Measurements from ENCODE around the gene LAMP1.

LAMP1 gene

DNA sequence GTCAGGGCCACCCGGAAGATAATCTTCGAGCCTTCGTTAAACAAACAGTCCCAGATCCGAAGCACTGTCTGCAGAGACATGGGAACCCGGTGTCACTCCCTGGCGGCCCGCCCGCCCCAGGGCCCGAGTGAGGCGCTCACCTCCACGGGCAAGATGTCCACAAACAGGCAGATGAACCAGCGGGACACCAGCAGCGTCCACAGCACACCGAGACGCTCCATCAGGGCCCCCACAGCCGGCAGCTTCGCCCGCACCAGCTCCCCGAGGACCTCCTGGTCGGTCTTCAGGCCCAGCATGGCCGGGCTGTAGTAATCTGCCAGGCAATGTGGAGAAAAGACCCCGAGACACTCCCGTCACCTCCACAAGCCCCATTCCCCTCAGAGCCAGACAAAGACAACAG, 28.7 kb downstream of the LAMP1 start:
- TF ChIP-seq Cebpa-rat (IDR thresholded peaks at IDR 0.05) = no peak
- Histone ChIP-seq H3K27me3 (no peaks in the 10 kb centered on the region), H3K9ac (no peak overlapping the region), H3K36me3 (peaks cover 49% of the 10 kb centered on the region), H3K9me3 (no peaks in the 10 kb centered on the region), H3K27ac (no peak overlapping the region), H3K4me3 (no peak overlapping the region), H4K20me1 (0 out of 2 replicates have a peak, but pooled peaks cover 9% of the 10 kb centered on the region), H3K4me1 (no peaks in the 10 kb centered on the region), H3K4me2 (no peak overlapping the region)

DNA sequence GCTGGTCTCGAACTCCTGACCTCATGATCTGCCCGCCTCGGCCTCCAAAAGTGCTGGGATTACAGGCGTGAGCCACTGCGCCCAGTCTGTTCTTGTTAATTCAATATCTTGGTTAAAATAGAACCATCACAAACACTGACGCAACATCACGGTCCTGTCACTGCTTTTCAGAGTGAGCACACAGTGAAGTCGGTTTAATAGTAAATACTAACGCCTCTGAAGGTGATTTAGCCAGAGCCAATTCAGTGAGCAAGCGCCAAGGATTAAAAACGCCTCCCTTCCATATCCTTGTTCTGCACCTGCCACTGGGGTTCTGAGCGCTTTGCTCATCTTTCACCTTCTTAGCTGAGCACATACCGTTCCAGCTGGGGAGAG, 30.3 kb downstream of the LAMP1 start:
- peaks cover 33% of the 10 kb centered on the region for H3K36me3 ChIP-seq
- no peak overlapping the region for H3K4me3 ChIP-seq
- no peak overlapping the region for H3K27ac ChIP-seq
- no peak overlapping the region for H3K4me2 ChIP-seq
- TF ChIP-seq Cebpa-rat (IDR thresholded peaks at IDR 0.05) = no peak
- no peaks in the 10 kb centered on the region for H3K4me1 ChIP-seq
- no peaks in the 10 kb centered on the region for H3K27me3 ChIP-seq
- no peak overlapping the region for H3K9ac ChIP-seq
- H3K9me3 ChIP-seq = no peaks in the 10 kb centered on the region
- H4K20me1 ChIP-seq = 0 out of 2 replicates have a peak, but pooled peaks cover 9% of the 10 kb centered on the region

DNA sequence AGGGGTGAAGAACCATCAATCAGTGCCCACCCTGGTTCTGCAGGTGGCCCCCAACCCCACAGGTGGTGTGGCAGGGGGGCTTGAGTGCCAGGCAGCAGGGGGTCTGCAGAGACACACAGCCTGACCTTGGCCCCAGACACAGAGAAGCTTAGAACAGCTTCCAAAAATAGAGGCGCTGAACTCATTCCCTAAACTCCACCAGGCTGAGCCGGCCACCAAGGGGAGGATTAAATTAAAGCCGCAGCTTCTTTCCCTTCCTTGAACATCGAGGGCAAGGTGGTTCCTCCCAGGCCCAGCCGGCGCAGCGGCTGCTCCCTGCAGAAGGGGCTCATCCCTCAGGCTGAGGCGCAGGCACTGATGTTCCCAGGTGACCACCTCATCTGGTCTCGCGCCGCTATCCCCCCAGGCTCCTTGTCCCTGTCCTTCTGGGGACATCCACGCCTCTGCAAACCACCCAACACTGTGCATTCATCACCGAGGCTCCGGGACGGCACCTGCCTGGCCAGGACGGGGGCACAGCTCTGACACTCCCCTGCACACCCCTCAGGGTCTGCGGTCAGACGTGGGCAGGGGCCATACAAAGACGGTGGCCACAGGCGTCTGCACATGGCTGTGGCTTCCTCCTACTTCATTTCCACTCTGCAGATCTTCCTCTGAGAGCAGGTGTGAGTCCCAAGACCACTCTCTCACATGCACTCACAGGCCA, 30.9 kb downstream of the LAMP1 start:
- H3K4me1 ChIP-seq = no peaks in the 10 kb centered on the region
- no peak for TF ChIP-seq Cebpa-rat (IDR thresholded peaks at IDR 0.05)
- H3K36me3 ChIP-seq = peaks cover 30% of the 10 kb centered on the region
- no peak overlapping the region for H3K9ac ChIP-seq
- no peak overlapping the region for H3K4me2 ChIP-seq
- H3K27me3 ChIP-seq = no peaks in the 10 kb centered on the region
- no peak overlapping the region for H3K27ac ChIP-seq
- H3K4me3 ChIP-seq = no peak overlapping the region
- no peaks in the 10 kb centered on the region for H3K9me3 ChIP-seq
- H4K20me1 ChIP-seq = 0 out of 2 replicates have a peak, but pooled peaks cover 9% of the 10 kb centered on the region

DNA sequence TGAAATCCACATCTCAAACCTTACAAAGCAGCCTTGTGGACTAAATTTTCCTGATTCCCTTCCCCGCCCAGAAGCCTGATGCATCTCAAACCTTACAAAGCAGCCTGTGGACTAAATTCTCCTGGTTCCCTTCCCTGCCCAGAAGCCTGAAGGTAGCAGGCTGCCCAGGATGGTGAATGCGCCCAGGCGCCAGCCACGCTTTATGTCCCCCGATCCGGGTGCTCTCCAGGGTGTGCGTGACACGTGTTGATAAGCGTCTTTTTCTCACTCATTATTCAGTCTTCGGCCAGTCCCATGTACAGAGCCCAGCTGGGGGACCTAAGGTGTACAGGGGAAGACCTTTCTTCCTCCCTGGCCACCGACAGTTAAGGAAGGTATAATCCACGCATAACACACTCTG, 31.8 kb downstream of the LAMP1 start:
- Histone ChIP-seq H3K4me1 (no peaks in the 10 kb centered on the region), H3K4me2 (no peak overlapping the region), H4K20me1 (0 out of 2 replicates have a peak, but pooled peaks cover 9% of the 10 kb centered on the region), H3K4me3 (no peak overlapping the region), H3K36me3 (peaks cover 21% of the 10 kb centered on the region), H3K9me3 (no peaks in the 10 kb centered on the region), H3K27me3 (no peaks in the 10 kb centered on the region), H3K9ac (no peak overlapping the region), H3K27ac (no peak overlapping the region)
- TF ChIP-seq Cebpa-rat (IDR thresholded peaks at IDR 0.05) = no peak

DNA sequence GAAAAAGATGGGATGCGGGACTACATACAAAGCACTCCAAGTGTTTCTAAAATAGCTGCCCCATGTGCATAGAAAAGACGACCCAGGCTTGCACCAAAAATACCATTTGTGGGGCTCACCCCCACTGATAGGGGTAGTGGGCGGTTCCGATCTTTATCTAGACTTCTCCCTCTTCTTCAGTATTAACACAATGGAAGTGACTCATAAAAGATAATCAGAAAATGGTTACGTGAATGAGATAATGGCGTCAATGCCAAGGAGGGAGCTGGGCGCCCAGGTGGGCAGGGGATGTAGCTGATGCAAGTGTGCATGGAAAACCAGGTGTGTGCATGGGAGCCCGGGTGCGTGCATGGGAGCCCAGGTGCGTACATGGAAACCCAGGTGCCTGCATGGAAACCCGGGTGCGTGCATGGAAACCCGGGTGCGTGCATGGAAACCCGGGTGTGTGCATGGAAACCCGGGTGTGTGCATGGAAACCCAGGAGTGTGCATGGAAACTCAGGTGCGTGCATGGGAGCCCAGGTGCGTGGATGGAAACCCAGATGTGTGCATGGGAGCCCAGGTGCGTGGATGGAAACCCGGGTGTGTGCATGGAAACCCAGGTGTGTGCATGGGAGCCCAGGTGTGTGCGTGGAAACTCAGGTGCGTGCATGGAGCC, 32.7 kb downstream of the LAMP1 start:
- no peaks in the 10 kb centered on the region for H3K4me1 ChIP-seq
- no peak overlapping the region for H3K27ac ChIP-seq
- no peaks in the 10 kb centered on the region for H3K27me3 ChIP-seq
- no peak overlapping the region for H3K4me2 ChIP-seq
- H4K20me1 ChIP-seq = 0 out of 2 replicates have a peak, but pooled peaks cover 9% of the 10 kb centered on the region
- H3K4me3 ChIP-seq = no peak overlapping the region
- no peak overlapping the region for H3K9ac ChIP-seq
- no peaks in the 10 kb centered on the region for H3K9me3 ChIP-seq
- H3K36me3 ChIP-seq = peaks cover 13% of the 10 kb centered on the region
- TF ChIP-seq Cebpa-rat (IDR thresholded peaks at IDR 0.05) = no peak

DNA sequence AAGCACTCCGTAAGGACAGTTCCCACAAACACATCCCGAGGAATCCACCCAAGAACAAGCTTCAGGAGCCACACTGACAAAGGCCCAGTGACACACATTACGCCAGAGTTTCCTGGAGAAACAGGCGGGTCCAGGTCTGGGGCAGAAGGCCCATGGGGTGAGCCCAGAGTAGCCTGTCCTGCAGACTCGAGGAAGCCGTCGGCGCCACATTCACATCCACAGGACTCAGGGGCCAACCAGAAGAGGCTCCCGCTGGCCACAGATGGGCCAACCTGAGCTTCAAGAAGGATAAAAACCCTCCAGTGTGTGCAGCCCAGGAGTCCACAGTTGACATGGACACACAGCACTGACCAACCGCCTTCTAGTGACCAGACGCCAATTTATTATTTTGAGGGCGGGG, 35.6 kb downstream of the LAMP1 start:
- Histone ChIP-seq H3K27me3 (no peaks in the 10 kb centered on the region), H3K27ac (no peak overlapping the region), H4K20me1 (0 out of 2 replicates have a peak, but pooled peaks cover 7% of the 10 kb centered on the region), H3K4me3 (no peak overlapping the region), H3K4me1 (no peaks in the 10 kb centered on the region), H3K9ac (no peak overlapping the region), H3K36me3 (no peaks in the 10 kb centered on the region), H3K4me2 (no peak overlapping the region), H3K9me3 (no peaks in the 10 kb centered on the region)
- TF ChIP-seq Cebpa-rat (IDR thresholded peaks at IDR 0.05) = no peak

DNA sequence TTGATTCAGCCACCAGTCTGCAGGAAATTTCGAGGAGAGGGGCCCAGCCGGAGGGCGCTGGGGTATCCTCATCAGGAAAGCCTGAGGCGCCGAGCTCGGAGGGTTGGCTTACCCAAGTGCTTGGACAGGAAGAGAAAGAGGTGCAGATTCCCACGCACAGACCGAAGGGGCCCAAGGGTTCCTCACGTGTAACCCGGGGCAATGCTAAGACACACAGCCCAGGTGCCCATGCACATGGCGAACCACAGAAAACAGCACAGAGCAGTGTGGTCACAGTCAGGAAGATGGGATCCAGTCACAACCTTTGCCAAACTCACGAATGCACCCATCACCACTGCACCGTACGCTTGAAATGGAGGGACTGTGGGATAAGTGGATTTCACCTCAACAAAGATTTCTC, 36.0 kb downstream of the LAMP1 start:
- no peaks in the 10 kb centered on the region for H3K36me3 ChIP-seq
- H3K27me3 ChIP-seq = no peaks in the 10 kb centered on the region
- H4K20me1 ChIP-seq = 0 out of 2 replicates have a peak, but pooled peaks cover 3% of the 10 kb centered on the region
- no peak overlapping the region for H3K4me3 ChIP-seq
- H3K4me1 ChIP-seq = no peaks in the 10 kb centered on the region
- H3K9ac ChIP-seq = no peak overlapping the region
- no peak overlapping the region for H3K4me2 ChIP-seq
- no peak overlapping the region for H3K27ac ChIP-seq
- TF ChIP-seq Cebpa-rat (IDR thresholded peaks at IDR 0.05) = no peak
- no peaks in the 10 kb centered on the region for H3K9me3 ChIP-seq

DNA sequence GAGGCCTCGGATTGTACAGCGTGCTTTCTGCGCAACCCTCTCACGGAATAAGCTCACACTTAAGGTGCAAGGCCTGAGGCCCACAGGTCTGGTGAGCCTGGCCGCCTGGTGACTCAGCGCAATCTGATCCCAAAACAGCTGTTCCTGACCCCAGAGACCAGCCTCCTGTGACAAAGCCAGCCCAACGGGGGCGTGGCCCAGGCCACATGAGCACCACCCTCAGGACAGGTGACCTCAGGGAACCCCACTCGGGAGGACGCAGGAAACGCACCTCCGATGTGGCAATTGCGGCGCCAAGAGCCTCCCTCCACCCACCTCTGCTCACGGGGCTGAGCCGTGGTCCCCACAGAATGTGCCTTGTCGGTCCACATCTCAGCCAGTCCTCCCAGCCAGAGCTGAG, 40.5 kb downstream of the LAMP1 start:
- no peak overlapping the region for H3K4me3 ChIP-seq
- no peaks in the 10 kb centered on the region for H3K27me3 ChIP-seq
- no peak overlapping the region for H3K4me2 ChIP-seq
- TF ChIP-seq Cebpa-rat (IDR thresholded peaks at IDR 0.05) = no peak
- H3K9ac ChIP-seq = no peak overlapping the region
- no peaks in the 10 kb centered on the region for H4K20me1 ChIP-seq
- no peaks in the 10 kb centered on the region for H3K9me3 ChIP-seq
- no peak overlapping the region for H3K27ac ChIP-seq
- H3K4me1 ChIP-seq = no peaks in the 10 kb centered on the region
- no peaks in the 10 kb centered on the region for H3K36me3 ChIP-seq

DNA sequence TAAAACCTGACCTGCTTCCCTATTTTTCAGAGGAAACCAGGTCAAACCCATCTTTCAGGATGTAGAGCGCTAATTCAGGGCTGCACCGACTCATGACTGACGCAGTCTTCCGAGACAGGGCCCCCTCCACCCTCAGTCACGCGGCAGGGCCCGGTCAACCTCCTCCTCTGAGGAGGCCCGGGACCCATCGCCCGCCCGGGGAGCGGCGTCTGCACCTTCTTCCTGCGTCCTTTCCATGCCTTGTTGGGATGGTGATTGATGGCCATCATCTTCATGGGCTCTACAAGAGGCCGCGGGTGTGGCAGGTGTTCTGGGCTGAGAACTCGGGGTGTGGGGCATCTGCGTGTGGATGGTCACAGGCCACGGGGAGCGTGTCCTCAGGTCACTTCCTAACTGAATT, 40.9 kb downstream of the LAMP1 start:
- Histone ChIP-seq H3K27me3 (no peaks in the 10 kb centered on the region), H3K36me3 (no peaks in the 10 kb centered on the region), H3K4me3 (no peak overlapping the region), H3K4me2 (no peak overlapping the region), H3K4me1 (no peaks in the 10 kb centered on the region), H4K20me1 (no peaks in the 10 kb centered on the region), H3K9ac (no peak overlapping the region), H3K27ac (no peak overlapping the region), H3K9me3 (no peaks in the 10 kb centered on the region)
- no peak for TF ChIP-seq Cebpa-rat (IDR thresholded peaks at IDR 0.05)

DNA sequence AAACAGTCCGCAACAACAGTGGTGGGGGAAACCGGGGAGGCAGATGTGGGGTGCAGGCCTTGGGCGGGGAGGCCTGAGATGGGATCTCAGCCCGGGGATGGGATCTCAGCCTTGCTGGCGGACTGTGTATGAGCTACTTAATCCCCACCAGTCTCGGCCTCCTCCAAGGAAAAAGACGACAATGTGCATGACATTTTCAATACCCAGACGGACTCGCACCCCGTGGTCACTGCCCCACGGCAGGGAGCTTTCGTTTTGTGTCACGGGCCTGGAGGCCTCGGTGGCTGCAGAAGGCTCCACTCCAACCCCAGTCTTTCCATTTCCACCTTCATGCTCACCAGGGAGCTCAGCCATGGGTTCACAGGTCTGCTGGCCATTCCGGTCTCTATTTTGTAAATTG, 41.4 kb downstream of the LAMP1 start:
- Histone ChIP-seq H3K27me3 (no peaks in the 10 kb centered on the region), H3K27ac (no peak overlapping the region), H3K9me3 (no peaks in the 10 kb centered on the region), H3K4me1 (no peaks in the 10 kb centered on the region), H3K36me3 (no peaks in the 10 kb centered on the region), H3K4me2 (no peak overlapping the region), H3K4me3 (no peak overlapping the region), H3K9ac (no peak overlapping the region), H4K20me1 (no peaks in the 10 kb centered on the region)
- TF ChIP-seq Cebpa-rat (IDR thresholded peaks at IDR 0.05) = no peak
